Left hindlimb (tissue), 1 donor: ENCODE data around the gene NTN4.

Source experiments
- DNase-seq: peaks from one replicate; pipeline ENCODE4 v3.0.0-alpha.2; 2018

Gene NTN4

GRCh38 chr12:95651681-95652080 lies 138.9 kb downstream of the NTN4 start:
- DNase-seq, result no peak

- no peak for DNase-seq
Measured at GRCh38 chr12:95648990-95649791, 141.4 kb downstream of the NTN4 start.

- DNase-seq, result peak; percentile 57
Measured at GRCh38 chr12:95646781-95647190, 143.8 kb downstream of the NTN4 start.

- DNase-seq, result no peak
Measured at GRCh38 chr12:95643256-95643655, 147.3 kb downstream of the NTN4 start.

- no peak for DNase-seq
Measured at GRCh38 chr12:95642583-95642982, 148.0 kb downstream of the NTN4 start.

GRCh38 chr12:95641299-95641952 lies 149.1 kb downstream of the NTN4 start:
- no peak for DNase-seq

- DNase-seq, result no peak
Measured at GRCh38 chr12:95640516-95640915, 150.0 kb downstream of the NTN4 start.

- DNase-seq, result no peak
Measured at GRCh38 chr12:95637471-95638155, 153.0 kb downstream of the NTN4 start.

- DNase-seq, result no peak
Measured at GRCh38 chr12:95637010-95637409, 153.6 kb downstream of the NTN4 start.

- no peak for DNase-seq
Measured at GRCh38 chr12:95634622-95635621, 155.6 kb downstream of the NTN4 start.

GRCh38 chr12:95633732-95634465 lies 156.7 kb downstream of the NTN4 start:
- DNase-seq, result no peak

- no peak for DNase-seq
Measured at GRCh38 chr12:95633049-95633731, 157.4 kb downstream of the NTN4 start.

GRCh38 chr12:95630496-95630895 lies 160.1 kb downstream of the NTN4 start:
- DNase-seq, result no peak

- no peak for DNase-seq
Measured at GRCh38 chr12:95629392-95629791, 161.2 kb downstream of the NTN4 start.

- no peak for DNase-seq
Measured at GRCh38 chr12:95626854-95627253, 163.7 kb downstream of the NTN4 start.

GRCh38 chr12:95625012-95625411 lies 165.6 kb downstream of the NTN4 start:
- no peak for DNase-seq

GRCh38 chr12:95624589-95624988 lies 166.0 kb downstream of the NTN4 start:
- no peak for DNase-seq

- DNase-seq, result no peak
Measured at GRCh38 chr12:95623554-95624170, 166.9 kb downstream of the NTN4 start.

- no peak for DNase-seq
Measured at GRCh38 chr12:95622879-95623278, 167.7 kb downstream of the NTN4 start.

GRCh38 chr12:95621725-95622124 lies 168.8 kb downstream of the NTN4 start:
- DNase-seq, result no peak

- no peak for DNase-seq
Measured at GRCh38 chr12:95620171-95620570, 170.4 kb downstream of the NTN4 start.
